ENCODE results near the gene GARIN5A.

The GARIN5A gene

DNA sequence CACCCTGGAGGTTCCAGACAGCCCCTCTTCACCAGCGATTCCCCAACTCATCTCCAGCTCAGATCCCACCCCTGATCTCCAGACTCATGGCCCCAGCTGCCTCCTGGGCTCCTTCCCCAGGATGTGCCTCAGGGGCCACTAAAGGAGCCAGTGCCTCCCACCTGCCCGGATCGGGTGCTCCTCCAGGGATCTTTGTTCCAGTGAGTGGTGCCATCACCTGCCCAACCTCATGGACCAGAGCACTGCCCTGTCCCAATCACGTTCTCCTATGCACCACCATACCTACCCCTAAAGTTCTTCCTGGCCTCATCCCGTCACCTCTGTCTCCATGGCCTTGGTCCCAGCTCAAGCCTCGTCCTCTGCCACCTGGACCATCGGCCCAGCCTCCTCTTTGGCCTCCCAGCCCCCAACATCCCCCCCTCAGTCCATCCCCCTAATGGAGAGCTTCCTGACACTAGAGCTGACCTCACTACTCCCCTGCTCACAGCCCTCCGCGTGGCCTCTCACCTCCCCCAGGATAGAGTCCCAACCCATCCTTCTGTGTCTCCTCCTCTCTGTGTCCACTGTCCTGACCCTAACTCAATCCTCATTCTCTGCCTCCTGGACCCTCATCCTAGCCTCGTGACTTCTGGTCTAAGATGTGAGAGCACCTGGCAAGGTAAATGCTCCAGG is 8.8 kb upstream of the GARIN5A start:
- Histone ChIP-seq H3K4me3 (replicated peaks; ENCODE audit: insufficient read depth, low read length) (no peak overlapping the region), H3K27ac (replicated peaks) (no peak overlapping the region), H3K27me3 (ENCODE audit: insufficient read depth, poor library complexity, severe bottlenecking) (peaks cover 2% of the 10 kb centered on the region)
- no peak for TF ChIP-seq GABPA (IDR thresholded peaks at IDR 0.05; ENCODE audit: low read depth)
- TF ChIP-seq, protein P1, sequence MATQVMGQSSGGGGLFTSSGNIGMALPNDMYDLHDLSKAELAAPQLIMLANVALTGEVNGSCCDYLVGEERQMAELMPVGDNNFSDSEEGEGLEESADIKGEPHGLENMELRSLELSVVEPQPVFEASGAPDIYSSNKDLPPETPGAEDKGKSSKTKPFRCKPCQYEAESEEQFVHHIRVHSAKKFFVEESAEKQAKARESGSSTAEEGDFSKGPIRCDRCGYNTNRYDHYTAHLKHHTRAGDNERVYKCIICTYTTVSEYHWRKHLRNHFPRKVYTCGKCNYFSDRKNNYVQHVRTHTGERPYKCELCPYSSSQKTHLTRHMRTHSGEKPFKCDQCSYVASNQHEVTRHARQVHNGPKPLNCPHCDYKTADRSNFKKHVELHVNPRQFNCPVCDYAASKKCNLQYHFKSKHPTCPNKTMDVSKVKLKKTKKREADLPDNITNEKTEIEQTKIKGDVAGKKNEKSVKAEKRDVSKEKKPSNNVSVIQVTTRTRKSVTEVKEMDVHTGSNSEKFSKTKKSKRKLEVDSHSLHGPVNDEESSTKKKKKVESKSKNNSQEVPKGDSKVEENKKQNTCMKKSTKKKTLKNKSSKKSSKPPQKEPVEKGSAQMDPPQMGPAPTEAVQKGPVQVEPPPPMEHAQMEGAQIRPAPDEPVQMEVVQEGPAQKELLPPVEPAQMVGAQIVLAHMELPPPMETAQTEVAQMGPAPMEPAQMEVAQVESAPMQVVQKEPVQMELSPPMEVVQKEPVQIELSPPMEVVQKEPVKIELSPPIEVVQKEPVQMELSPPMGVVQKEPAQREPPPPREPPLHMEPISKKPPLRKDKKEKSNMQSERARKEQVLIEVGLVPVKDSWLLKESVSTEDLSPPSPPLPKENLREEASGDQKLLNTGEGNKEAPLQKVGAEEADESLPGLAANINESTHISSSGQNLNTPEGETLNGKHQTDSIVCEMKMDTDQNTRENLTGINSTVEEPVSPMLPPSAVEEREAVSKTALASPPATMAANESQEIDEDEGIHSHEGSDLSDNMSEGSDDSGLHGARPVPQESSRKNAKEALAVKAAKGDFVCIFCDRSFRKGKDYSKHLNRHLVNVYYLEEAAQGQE (IDR thresholded peaks at IDR 0.05; ENCODE audit: insufficient replicate concordance, low read depth) = no peak
- no peak for TF ChIP-seq SPI1 (IDR thresholded peaks at IDR 0.05; ENCODE audit: borderline replicate concordance, low read depth)
- TF ChIP-seq, protein P2, sequence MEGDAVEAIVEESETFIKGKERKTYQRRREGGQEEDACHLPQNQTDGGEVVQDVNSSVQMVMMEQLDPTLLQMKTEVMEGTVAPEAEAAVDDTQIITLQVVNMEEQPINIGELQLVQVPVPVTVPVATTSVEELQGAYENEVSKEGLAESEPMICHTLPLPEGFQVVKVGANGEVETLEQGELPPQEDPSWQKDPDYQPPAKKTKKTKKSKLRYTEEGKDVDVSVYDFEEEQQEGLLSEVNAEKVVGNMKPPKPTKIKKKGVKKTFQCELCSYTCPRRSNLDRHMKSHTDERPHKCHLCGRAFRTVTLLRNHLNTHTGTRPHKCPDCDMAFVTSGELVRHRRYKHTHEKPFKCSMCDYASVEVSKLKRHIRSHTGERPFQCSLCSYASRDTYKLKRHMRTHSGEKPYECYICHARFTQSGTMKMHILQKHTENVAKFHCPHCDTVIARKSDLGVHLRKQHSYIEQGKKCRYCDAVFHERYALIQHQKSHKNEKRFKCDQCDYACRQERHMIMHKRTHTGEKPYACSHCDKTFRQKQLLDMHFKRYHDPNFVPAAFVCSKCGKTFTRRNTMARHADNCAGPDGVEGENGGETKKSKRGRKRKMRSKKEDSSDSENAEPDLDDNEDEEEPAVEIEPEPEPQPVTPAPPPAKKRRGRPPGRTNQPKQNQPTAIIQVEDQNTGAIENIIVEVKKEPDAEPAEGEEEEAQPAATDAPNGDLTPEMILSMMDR (IDR thresholded peaks at IDR 0.05; ENCODE audit: insufficient read depth, low read length) = no peak
- no peak for TF ChIP-seq POLR2AphosphoS5 (IDR thresholded peaks at IDR 0.05; ENCODE audit: low read depth)
- no peak for DNase-seq (ENCODE audit: low read depth in 1 of 2, low spot score in 1 of 2)

DNA sequence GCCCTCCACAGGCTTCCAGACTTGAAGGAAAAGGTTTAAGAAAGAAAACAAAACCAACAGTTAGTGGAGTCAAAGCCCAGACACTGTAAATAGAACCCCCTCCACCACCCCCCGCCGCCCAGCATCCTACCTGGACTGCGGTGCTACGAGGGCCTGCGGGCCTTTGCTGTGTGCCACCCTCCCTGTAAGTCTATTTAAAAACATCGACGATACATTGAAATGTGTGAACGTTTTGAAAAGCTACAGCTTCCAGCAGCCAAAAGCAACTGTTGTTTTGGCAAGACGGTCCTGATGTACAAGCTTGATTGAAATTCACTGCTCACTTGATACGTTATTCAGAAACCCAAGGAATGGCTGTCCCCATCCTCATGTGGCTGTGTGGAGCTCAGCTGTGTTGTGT is 6.3 kb upstream of the GARIN5A start:
- Histone ChIP-seq H3K4me3 (replicated peaks; ENCODE audit: insufficient read depth, low read length) (no peak overlapping the region), H3K27ac (replicated peaks) (no peak overlapping the region), H3K27me3 (ENCODE audit: insufficient read depth, poor library complexity, severe bottlenecking) (no peaks in the 10 kb centered on the region)
- DNase-seq (ENCODE audit: low read depth in 1 of 2, low spot score in 1 of 2) = no peak
- TF ChIP-seq, protein P1 (IDR thresholded peaks at IDR 0.05; ENCODE audit: insufficient replicate concordance, low read depth) = no peak
- no peak for TF ChIP-seq SPI1 (IDR thresholded peaks at IDR 0.05; ENCODE audit: borderline replicate concordance, low read depth)
- TF ChIP-seq, protein P2 (IDR thresholded peaks at IDR 0.05; ENCODE audit: insufficient read depth, low read length) = no peak
- no peak for TF ChIP-seq GABPA (IDR thresholded peaks at IDR 0.05; ENCODE audit: low read depth)
- no peak for TF ChIP-seq POLR2AphosphoS5 (IDR thresholded peaks at IDR 0.05; ENCODE audit: low read depth)

DNA sequence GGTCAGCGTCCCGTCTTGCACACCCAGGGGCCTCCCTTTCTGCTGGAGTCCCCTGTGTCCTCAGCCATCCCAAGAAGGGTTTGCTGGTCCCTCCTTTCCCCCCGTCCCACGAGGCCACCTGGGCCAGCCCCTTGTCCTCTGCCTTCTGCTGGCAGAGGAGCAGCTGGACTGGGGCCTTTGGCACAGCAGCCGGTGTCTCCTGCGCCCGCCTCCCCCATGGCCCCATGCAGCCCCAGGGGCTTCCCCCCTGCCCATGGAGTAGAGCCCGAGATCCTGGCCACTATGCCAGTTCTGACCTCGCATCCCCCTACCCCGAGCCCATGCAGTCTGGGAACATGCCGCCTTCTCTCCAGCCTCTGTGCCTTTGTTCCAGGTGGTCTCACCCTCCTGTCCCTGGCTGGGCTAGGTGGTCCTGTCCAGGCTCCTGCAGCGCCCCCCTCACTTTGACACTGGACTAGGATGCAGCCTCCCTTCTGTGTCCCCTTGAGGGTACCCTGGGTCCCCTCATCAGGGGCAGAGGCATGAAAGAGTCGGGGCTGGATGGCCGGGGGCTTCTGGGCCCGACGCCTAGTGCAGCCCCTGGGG is 5.7 kb upstream of the GARIN5A start:
- no peak overlapping the region for H3K4me3 ChIP-seq (replicated peaks; ENCODE audit: insufficient read depth, low read length)
- no peak overlapping the region for H3K27ac ChIP-seq (replicated peaks)
- TF ChIP-seq SPI1 (IDR thresholded peaks at IDR 0.05; ENCODE audit: borderline replicate concordance, low read depth) (no peak), GABPA (IDR thresholded peaks at IDR 0.05; ENCODE audit: low read depth) (no peak), POLR2AphosphoS5 (IDR thresholded peaks at IDR 0.05; ENCODE audit: low read depth) (no peak)
- TF ChIP-seq, protein P1 (IDR thresholded peaks at IDR 0.05; ENCODE audit: insufficient replicate concordance, low read depth) = no peak
- TF ChIP-seq, protein P2 (IDR thresholded peaks at IDR 0.05; ENCODE audit: insufficient read depth, low read length) = no peak
- no peaks in the 10 kb centered on the region for H3K27me3 ChIP-seq (ENCODE audit: insufficient read depth, poor library complexity, severe bottlenecking)
- no peak for DNase-seq (ENCODE audit: low read depth in 1 of 2, low spot score in 1 of 2)

All from HL-60 (cell line).